IMR-90 (cell line): ENCODE measurements around the gene CAT. TPM values are rescaled to one million over a fixed set of nuclear protein-coding genes. Genes with fewer than 3 reads are reported as not detected.

Source experiments
- ATAC-seq: fragments of 200-7000 bp; cut with Tn5 transposase; 2 replicates; pipeline ENCODE4 v1.9.1; 2020; ENCODE audit warnings: low read depth, mild to moderate bottlenecking, moderate library complexity
- Bru-seq: library from RNA; stranded (reverse); fragments of 400-500 nt; gene quantifications from one replicate; lab custom pipeline; 2021; lab: Mats Ljungman, UMichigan
- BruChase-seq, 2 experiments: library from RNA; stranded (reverse); fragments of 400-500 nt; gene quantifications; one replicate each; lab custom pipeline; 2021; lab: Mats Ljungman, UMichigan
- BruUV-seq: library from RNA; stranded (reverse); fragments of 400-500 nt; replicated peaks from 2 replicates; lab custom pipeline; 2021; lab: Mats Ljungman, UMichigan
- CTCF ChIA-PET: fragments of 300-600 bp; formaldehyde crosslinking; extraction: SDS; loops from one replicate; lab custom pipeline; 2021; ENCODE audit warnings: antibody characterized with exemption; lab: Yijun Ruan, JAX
- POLR2A ChIA-PET: fragments of 300-600 bp; sonication (Branson Sonifier 250); formaldehyde crosslinking; loops from one replicate; lab custom pipeline; 2022; ENCODE audit warnings: antibody characterized with exemption; ENCODE audit not compliant: unreplicated experiment; lab: Charles Lee
- DNase-seq: peaks from one replicate; pipeline ENCODE4 v3.0.0; 2013
- H2AFZ ChIP-seq: replicated peaks from 2 replicates; pipeline ENCODE3; 2013; ENCODE audit warnings: low read length, mild to moderate bottlenecking; ENCODE audit not compliant: poor library complexity
- H2AK5ac ChIP-seq: 2 replicates; pipeline ENCODE4 v1.6.1; 2013; ENCODE audit warnings: low read depth, low read length, inconsistent platforms
- H2AK9ac ChIP-seq: replicated peaks from 2 replicates; pipeline ENCODE3; 2013; ENCODE audit warnings: mild to moderate bottlenecking, low read depth, low read length, moderate library complexity; ENCODE audit not compliant: poor library complexity
- H2BK120ac ChIP-seq: 2 replicates; pipeline ENCODE4 v1.6.1; 2013; ENCODE audit warnings: low read depth, low read length, inconsistent platforms
- H2BK15ac ChIP-seq: 3 replicates; pipeline ENCODE4 v1.6.1; 2013; ENCODE audit warnings: low read depth, low read length, inconsistent platforms
- H2BK20ac ChIP-seq: 2 replicates; pipeline ENCODE4 v1.6.1; 2013; ENCODE audit warnings: low read depth, mild to moderate bottlenecking, inconsistent platforms, low read length, moderate library complexity
- H2BK5ac ChIP-seq: 2 replicates; pipeline ENCODE4 v1.6.1; 2013; ENCODE audit warnings: mild to moderate bottlenecking, low read depth, low read length, inconsistent platforms; ENCODE audit not compliant: poor library complexity, severe bottlenecking
- H3K14ac ChIP-seq: replicated peaks from 2 replicates; pipeline ENCODE4 v1.6.1; 2013; ENCODE audit warnings: low read depth, low read length, inconsistent platforms
- H3K18ac ChIP-seq: 2 replicates; pipeline ENCODE4 v1.6.1; 2013; ENCODE audit warnings: low read depth, low read length, control low read depth
- H3K23ac ChIP-seq: 2 replicates; pipeline ENCODE4 v1.6.1; 2013; ENCODE audit warnings: low read depth, low read length, inconsistent platforms
- H3K27ac ChIP-seq: 2 replicates; pipeline ENCODE4 v1.5.1; 2013; ENCODE audit warnings: mild to moderate bottlenecking, control low read depth, low read length; ENCODE audit not compliant: insufficient read depth
- H3K27me3 ChIP-seq: 2 replicates; pipeline ENCODE4 v1.6.1; 2013; ENCODE audit warnings: low read length; ENCODE audit not compliant: control insufficient read depth, insufficient read depth
- H3K36me3 ChIP-seq: 2 replicates; pipeline ENCODE4 v1.6.1; 2013; ENCODE audit warnings: low read length, mixed read lengths; ENCODE audit not compliant: control insufficient read depth, insufficient read depth
- H3K4ac ChIP-seq: 2 replicates; pipeline ENCODE4 v1.6.1; 2013; ENCODE audit warnings: low read depth, low read length, inconsistent platforms
- H3K4me1 ChIP-seq: 2 replicates; pipeline ENCODE4 v1.6.1; 2013; ENCODE audit warnings: low read length, mixed read lengths; ENCODE audit not compliant: control insufficient read depth, insufficient read depth
- H3K4me2 ChIP-seq: 2 replicates; pipeline ENCODE4 v1.6.1; 2013; ENCODE audit warnings: low read depth, mild to moderate bottlenecking, control low read depth, low read length, moderate library complexity
- H3K4me3 ChIP-seq: 2 replicates; pipeline ENCODE4 v1.5.1; 2013; ENCODE audit warnings: low read depth, mild to moderate bottlenecking, control low read depth, low read length, moderate library complexity; ENCODE audit not compliant: insufficient read depth
- H3K56ac ChIP-seq: 2 replicates; pipeline ENCODE4 v1.6.1; 2013; ENCODE audit warnings: low read length, inconsistent platforms; ENCODE audit not compliant: insufficient read depth; ENCODE audit errors: extremely low read depth
- H3K79me1 ChIP-seq, 2 experiments: 2 replicates each; pipeline ENCODE4 v1.6.1; 2013; ENCODE audit warnings: low read length in 2 of 2, inconsistent platforms in 1 of 2, low read depth in 1 of 2
- H3K9ac ChIP-seq: 2 replicates; pipeline ENCODE4 v1.6.1; 2013; ENCODE audit warnings: low read depth, low read length, control low read depth
- H3K9me1 ChIP-seq: 2 replicates; pipeline ENCODE4 v1.6.1; 2013; ENCODE audit warnings: low read length, inconsistent platforms; ENCODE audit not compliant: insufficient read depth
- H3K9me3 ChIP-seq: 2 replicates; pipeline ENCODE4 v1.6.1; 2013; ENCODE audit warnings: low read length; ENCODE audit not compliant: control insufficient read depth, insufficient read depth
- H4K20me1 ChIP-seq: 2 replicates; pipeline ENCODE4 v1.6.1; 2013; ENCODE audit warnings: low read length, inconsistent platforms; ENCODE audit not compliant: insufficient read depth
- H4K5ac ChIP-seq: 2 replicates; pipeline ENCODE4 v1.6.1; 2013; ENCODE audit warnings: mild to moderate bottlenecking, low read depth, low read length, control low read depth
- H4K8ac ChIP-seq, 2 experiments: 2 replicates each; pipeline ENCODE4 v1.6.1; 2013; ENCODE audit warnings: low read depth in 2 of 2, low read length in 2 of 2, control low read depth in 1 of 2, inconsistent platforms in 1 of 2
- H4K91ac ChIP-seq: 2 replicates; pipeline ENCODE4 v1.6.1; 2013; ENCODE audit warnings: low read depth, low read length, inconsistent platforms; ENCODE audit not compliant: insufficient read depth
- CEBPB ChIP-seq: IDR thresholded peaks from 2 replicates; pipeline ENCODE4 v1.6.1; 2012; ENCODE audit warnings: low read depth, low read length, improper control_type of control experiment
- MAFK ChIP-seq: IDR thresholded peaks from 2 replicates; pipeline ENCODE4 v1.6.1; 2012; ENCODE audit warnings: low read depth, low read length, improper control_type of control experiment
- MAZ ChIP-seq: IDR thresholded peaks from 2 replicates; pipeline ENCODE4 v1.6.1; 2012; ENCODE audit warnings: low read depth, mild to moderate bottlenecking, low read length, improper control_type of control experiment, moderate library complexity, borderline replicate concordance
- MXI1 ChIP-seq: IDR thresholded peaks from 2 replicates; pipeline ENCODE4 v1.6.1; 2012; ENCODE audit warnings: low read depth, mild to moderate bottlenecking, low read length, moderate library complexity, borderline replicate concordance
- POLR2A ChIP-seq: IDR thresholded peaks from 2 replicates; pipeline ENCODE4 v1.6.1; 2012; ENCODE audit warnings: mild to moderate bottlenecking, low read depth, low read length
- RAD21 ChIP-seq: IDR thresholded peaks from 2 replicates; pipeline ENCODE4 v1.6.1; 2012; ENCODE audit warnings: low read length, improper control_type of control experiment
- RCOR1 ChIP-seq: IDR thresholded peaks from 2 replicates; pipeline ENCODE4 v1.6.1; 2012; ENCODE audit warnings: mild to moderate bottlenecking, low read length, improper control_type of control experiment; ENCODE audit not compliant: insufficient replicate concordance
- RFX5 ChIP-seq: IDR thresholded peaks from 2 replicates; pipeline ENCODE4 v1.8.0; 2012; ENCODE audit warnings: low read depth, mild to moderate bottlenecking, low read length, moderate library complexity
- SMC3 ChIP-seq: fragments of 150-350 bp; IDR thresholded peaks from 2 replicates; pipeline ENCODE4 v1.6.1; 2016; ENCODE audit warnings: low read depth, mild to moderate bottlenecking, antibody characterized with exemption, low read length, moderate library complexity
- WGBS, 2 experiments: methylation state at CpG; one replicate each; pipeline versions ENCODE4 v1.1.5 to v1.1.7; 2013; ENCODE audit warnings: missing lambda C conversion rate in 2 of 2; ENCODE audit not compliant: insufficient read length in 1 of 2; ENCODE audit errors: extremely low coverage in 2 of 2; 5-methylcytosine and 5-hydroxymethylcytosine counted together
- dilution Hi-C: fragments of 300-500 bp; cut with HindIII; formaldehyde crosslinking; loops from one replicate; pipeline ENCODE4 v1.14.3; 2018; ENCODE audit warnings: low sequenced_read_pairs; ENCODE audit not compliant: unreplicated experiment
- in situ Hi-C: fragments of 300-500 bp; cut with MboI; formaldehyde crosslinking; loops from 3 replicates; pipeline ENCODE4 v1.14.3; 2019; ENCODE audit warnings: low sequenced_read_pairs, inconsistent platforms, mixed read lengths
- intact Hi-C: fragments of 100-400 bp; cut with micrococcal nuclease; formaldehyde crosslinking; loops from 2 replicates; pipeline ENCODE4 v1.10.0; 2022
- long read RNA-seq: library from polyadenylated mRNA; unstranded; transcript quantifications from one replicate; pipeline ENCODE4 v2.0.0, GENCODE V29; 2021; ENCODE audit not compliant: unreplicated experiment
- polyA plus RNA-seq, 3 experiments: library from polyadenylated mRNA; depleted of rRNA; stranded (reverse); fragments of >200 nt; gene quantifications; 2 replicates each; pipeline ENCODE4 v1.2.3, GENCODE V29; 2012; ENCODE audit warnings: low replicate concordance in 1 of 3
- total RNA-seq: library from RNA; depleted of rRNA; stranded (reverse); fragments of >200 nt; gene quantifications from 2 replicates; pipeline ENCODE4 v1.2.3, GENCODE V29; 2012; rRNA removed
- TF ChIP-seq, protein P1 (sequence below): fragments of 150-350 bp; IDR thresholded peaks from 2 replicates; pipeline ENCODE4 v1.6.1; 2016; ENCODE audit warnings: low read depth, mild to moderate bottlenecking, low read length, moderate library complexity, borderline replicate concordance
- TF ChIP-seq, protein P2 (sequence below): conservative IDR thresholded peaks from 2 replicates; pipeline ENCODE4 v1.5.1; 2012; ENCODE audit warnings: mild to moderate bottlenecking, low read depth, low read length, improper control_type of control experiment

The CAT gene
- 69.7 and 80.5 TPM in 2 replicates for total RNA-seq
- 48.1 and 52.5 TPM in 2 replicates for polyA plus RNA-seq (2012; rRNA removed)
- 29.7 and 32.0 TPM in 2 replicates for polyA plus RNA-seq (2012; cell fraction: cytosol; rRNA removed)
- 28.5 and 59.7 TPM in 2 replicates for polyA plus RNA-seq (2012; cell fraction: nucleus; rRNA removed; ENCODE audit: low replicate concordance)
- Bru-seq, nascent RNA, result percentile 67 among the genes with signal in this experiment
- BruChase-seq, experiment 1, labeled RNA remaining after a 6-hour chase, result percentile 74 among the genes with signal in this experiment
- BruChase-seq, experiment 2, labeled RNA remaining after a 2-hour chase, result percentile 67 among the genes with signal in this experiment
- long read RNA-seq, transcript CAT-201 (13 exons, 2,302 nt), result major isoform, 40 of 45 reads
- long read RNA-seq, partial matches to known transcripts, result 5 of 45 reads
- long read RNA-seq, other reads (novel, unspliced or antisense), result 0 of 45 reads

DNA sequence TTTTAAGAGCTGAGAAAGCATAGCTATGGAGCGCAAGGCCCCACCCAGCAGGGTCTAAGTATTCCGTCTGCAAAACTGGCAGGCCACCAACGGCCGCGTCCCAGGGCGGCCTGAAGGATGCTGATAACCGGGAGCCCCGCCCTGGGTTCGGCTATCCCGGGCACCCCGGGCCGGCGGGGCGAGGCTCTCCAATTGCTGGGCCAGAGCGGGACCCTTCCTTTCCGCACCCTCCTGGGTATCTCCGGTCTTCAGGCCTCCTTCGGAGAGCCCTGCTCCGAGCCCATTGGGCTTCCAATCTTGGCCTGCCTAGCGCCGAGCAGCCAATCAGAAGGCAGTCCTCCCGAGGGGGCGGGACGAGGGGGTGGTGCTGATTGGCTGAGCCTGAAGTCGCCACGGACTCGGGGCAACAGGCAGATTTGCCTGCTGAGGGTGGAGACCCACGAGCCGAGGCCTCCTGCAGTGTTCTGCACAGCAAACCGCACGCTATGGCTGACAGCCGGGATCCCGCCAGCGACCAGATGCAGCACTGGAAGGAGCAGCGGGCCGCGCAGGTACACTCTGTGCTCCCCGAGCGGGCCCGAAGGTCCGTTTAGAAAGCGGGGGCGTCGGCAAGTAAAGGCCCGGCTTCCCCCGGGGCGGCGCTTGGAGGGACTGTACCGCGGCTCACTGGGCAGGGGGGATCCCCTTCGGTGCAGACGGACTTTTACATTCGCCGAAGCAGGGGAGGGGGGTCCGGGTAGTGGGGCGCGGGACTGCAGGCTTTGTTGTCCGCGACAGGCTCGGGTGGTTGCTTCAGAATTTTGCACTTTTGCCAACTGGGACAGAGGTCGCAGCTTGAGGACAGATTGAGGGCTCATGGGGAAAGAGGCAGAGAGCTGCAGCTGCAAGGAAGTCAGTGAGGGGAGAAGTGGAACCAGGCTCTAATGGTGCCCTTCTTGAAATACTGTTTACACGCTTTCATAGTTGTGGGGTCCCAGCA is at the start of gene CAT:
Gene CAT, plus strand, starts transcription at position 406 of the 979 bp plus-strand sequence. Its CDS starts 80 bp downstream, at position 486.
- 3% methylated on average over 20 of the region's 62 CpGs; no CpG with 5 or more reads in 1 of the 2 experiments for WGBS, 2 experiments
- no peaks in the 10 kb centered on the region for H3K36me3 ChIP-seq
- peak within 1 kb of the TSS; percentile 69 for H3K14ac ChIP-seq
- H2AK9ac ChIP-seq, result peak within 1 kb of the TSS; percentile 83
- H3K9me3 ChIP-seq, result no peaks in the 10 kb centered on the region
- H3K4me2 ChIP-seq, result peak within 1 kb of the TSS; percentile 96
- DNase-seq, result peak; percentile 97
- peak within 1 kb of the TSS; percentile 59 for H4K91ac ChIP-seq
- peak within 1 kb of the TSS; percentile 72 for H3K9ac ChIP-seq
- peak within 1 kb of the TSS; percentile 45 for H2BK120ac ChIP-seq
- H3K23ac ChIP-seq, result peak within 1 kb of the TSS; percentile 86
- peaks cover 10% of the 10 kb centered on the region; the same call in 1 of the 2 replicates for H4K20me1 ChIP-seq
- no TSS peak for BruUV-seq
- no peak within 1 kb of the TSS for H2BK20ac ChIP-seq
- no peaks in the 10 kb centered on the region; the same call in 1 of the 2 replicates for H3K4me1 ChIP-seq
- H3K4me3 ChIP-seq, result peak within 1 kb of the TSS; percentile 89
- ChIA-PET POLR2A (interaction anchor here (0.5 kb wide), 1 partner anchor 75 kb away, joined by 6 read pairs; no protein-coding TSS in a partner anchor), CTCF (interaction anchor here (0.6 to 0.8 kb wide), 2 partner anchors 30 to 63 kb away, joined by 3 to 4 read pairs; no protein-coding TSS in a partner anchor)
- H2BK5ac ChIP-seq, result peak within 1 kb of the TSS; percentile 84
- H3K18ac ChIP-seq, result peak within 1 kb of the TSS; percentile 51; the same call in 1 of the 2 replicates
- peaks cover 8 to 40% of the 10 kb centered on the region in 2 experiments; a peak in 3 of 4 replicates for H3K79me1 ChIP-seq
- peak within 1 kb of the TSS; percentile 50 for H3K56ac ChIP-seq
- intact Hi-C loops (no loop called here), dilution Hi-C loops (no loop called here), in situ Hi-C loops (no loop called here)
- peak within 1 kb of the TSS in 1 of 2 experiments; percentile 52; a peak in 2 of 4 replicates for H4K8ac ChIP-seq
- H2AK5ac ChIP-seq, result no peak within 1 kb of the TSS; the same call in 1 of the 2 replicates
- H2AFZ ChIP-seq, result peak within 1 kb of the TSS; percentile 96
- H4K5ac ChIP-seq, result peak within 1 kb of the TSS; percentile 65
- H3K27me3 ChIP-seq, result no peaks in the 10 kb centered on the region
- ATAC-seq, result peak; percentile 99
- H3K9me1 ChIP-seq, result peaks cover 6% of the 10 kb centered on the region; the same call in 1 of the 2 replicates
- no peak within 1 kb of the TSS for H2BK15ac ChIP-seq
- peak within 1 kb of the TSS; percentile 80 for H3K27ac ChIP-seq
- H3K4ac ChIP-seq, result peak within 1 kb of the TSS; percentile 82
- TF ChIP-seq MXI1, result peak; percentile 86; the same call in 1 of the 2 replicates
- TF ChIP-seq, protein P1, sequence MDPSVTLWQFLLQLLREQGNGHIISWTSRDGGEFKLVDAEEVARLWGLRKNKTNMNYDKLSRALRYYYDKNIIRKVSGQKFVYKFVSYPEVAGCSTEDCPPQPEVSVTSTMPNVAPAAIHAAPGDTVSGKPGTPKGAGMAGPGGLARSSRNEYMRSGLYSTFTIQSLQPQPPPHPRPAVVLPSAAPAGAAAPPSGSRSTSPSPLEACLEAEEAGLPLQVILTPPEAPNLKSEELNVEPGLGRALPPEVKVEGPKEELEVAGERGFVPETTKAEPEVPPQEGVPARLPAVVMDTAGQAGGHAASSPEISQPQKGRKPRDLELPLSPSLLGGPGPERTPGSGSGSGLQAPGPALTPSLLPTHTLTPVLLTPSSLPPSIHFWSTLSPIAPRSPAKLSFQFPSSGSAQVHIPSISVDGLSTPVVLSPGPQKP, result no peak
- TF ChIP-seq CEBPB, result peak; percentile 70
- 0 out of 2 replicates have a peak, but pooled peaks have one; percentile 45 for TF ChIP-seq POLR2A
- TF ChIP-seq RFX5, result 0 out of 2 replicates have a peak, but pooled peaks have one; percentile 42
- peak; percentile 14; the same call in 1 of the 2 replicates for TF ChIP-seq MAZ
- TF ChIP-seq RAD21, result no peak
- TF ChIP-seq, protein P2, sequence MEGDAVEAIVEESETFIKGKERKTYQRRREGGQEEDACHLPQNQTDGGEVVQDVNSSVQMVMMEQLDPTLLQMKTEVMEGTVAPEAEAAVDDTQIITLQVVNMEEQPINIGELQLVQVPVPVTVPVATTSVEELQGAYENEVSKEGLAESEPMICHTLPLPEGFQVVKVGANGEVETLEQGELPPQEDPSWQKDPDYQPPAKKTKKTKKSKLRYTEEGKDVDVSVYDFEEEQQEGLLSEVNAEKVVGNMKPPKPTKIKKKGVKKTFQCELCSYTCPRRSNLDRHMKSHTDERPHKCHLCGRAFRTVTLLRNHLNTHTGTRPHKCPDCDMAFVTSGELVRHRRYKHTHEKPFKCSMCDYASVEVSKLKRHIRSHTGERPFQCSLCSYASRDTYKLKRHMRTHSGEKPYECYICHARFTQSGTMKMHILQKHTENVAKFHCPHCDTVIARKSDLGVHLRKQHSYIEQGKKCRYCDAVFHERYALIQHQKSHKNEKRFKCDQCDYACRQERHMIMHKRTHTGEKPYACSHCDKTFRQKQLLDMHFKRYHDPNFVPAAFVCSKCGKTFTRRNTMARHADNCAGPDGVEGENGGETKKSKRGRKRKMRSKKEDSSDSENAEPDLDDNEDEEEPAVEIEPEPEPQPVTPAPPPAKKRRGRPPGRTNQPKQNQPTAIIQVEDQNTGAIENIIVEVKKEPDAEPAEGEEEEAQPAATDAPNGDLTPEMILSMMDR, result no peak
- TF ChIP-seq SMC3, result no peak
- TF ChIP-seq MAFK, result no peak
- no peak for TF ChIP-seq RCOR1
